Suprapubic skin (tissue), 4 donors: ENCODE results near the gene ETFA. TPM values are rescaled to one million over a fixed set of nuclear protein-coding genes. Genes with fewer than 3 reads are reported as not detected.

ENCODE experiments used
- DNase-seq, 2 donors: peaks; one replicate each; pipeline ENCODE4 v3.0.0-alpha.2; 2019; ENCODE audit warnings: low spot score in 2 of 2
- H3K27ac ChIP-seq: fragments of 200-600 bp; sonication (generic); one replicate; pipeline ENCODE4 v1.5.1; 2019
- H3K27me3 ChIP-seq: fragments of 200-600 bp; sonication (generic); one replicate; pipeline ENCODE4 v1.5.1; 2019
- H3K36me3 ChIP-seq: fragments of 200-600 bp; sonication (generic); one replicate; pipeline ENCODE4 v1.5.1; 2019
- H3K4me1 ChIP-seq: fragments of 200-600 bp; sonication (generic); one replicate; pipeline ENCODE4 v1.5.1; 2019
- H3K4me3 ChIP-seq: fragments of 200-600 bp; sonication (generic); one replicate; pipeline ENCODE4 v1.5.1; 2019; ENCODE audit warnings: mild to moderate bottlenecking
- H3K9me3 ChIP-seq: fragments of 200-600 bp; sonication (generic); one replicate; pipeline ENCODE4 v1.5.1; 2019
- CTCF ChIP-seq, 2 donors: fragments of 200-600 bp in 1 of 2; fragments of 450-650 bp in 1 of 2; sonication (generic) in 1 of 2; IDR thresholded peaks; one replicate each; pipeline ENCODE4 v1.5.1; 2016 to 2019; ENCODE audit warnings: antibody characterized with exemption in 2 of 2, mild to moderate bottlenecking in 1 of 2, moderate library complexity in 1 of 2
- EP300 ChIP-seq: sonication (generic); formaldehyde crosslinking; IDR thresholded peaks from one replicate; pipeline ENCODE4 v1.6.1; 2017; ENCODE audit warnings: antibody characterized with exemption
- POLR2A ChIP-seq, 2 donors: fragments of 450-650 bp; IDR thresholded peaks; one replicate each; pipeline ENCODE4 v1.6.1; 2017; ENCODE audit warnings: antibody characterized with exemption in 2 of 2, mild to moderate bottlenecking in 2 of 2, moderate library complexity in 2 of 2
- POLR2AphosphoS5 ChIP-seq, 3 donors: sonication (generic); formaldehyde crosslinking; IDR thresholded peaks; one replicate each; pipeline ENCODE4 v1.6.1; 2017; ENCODE audit warnings: antibody characterized with exemption in 3 of 3
- WGBS: methylation state at CpG from one replicate; pipeline ENCODE4 v1.1.5; 2018; 5-methylcytosine and 5-hydroxymethylcytosine counted together
- total RNA-seq, 4 donors: library from RNA; depleted of rRNA; stranded (reverse); fragments of >200 nt; gene quantifications; one replicate each; pipeline ENCODE4 v1.1.0, GENCODE V29; 2016

ETFA gene
- total RNA-seq, 4 donors from 2014 or later: 63.6 to 90.1 (median 85.1) TPM

GRCh38 chr15:76236350-76236749 lies 74.9 kb downstream of the ETFA start:
- Histone ChIP-seq H3K27me3 (no peaks in the 10 kb centered on the region), H3K27ac (no peak overlapping the region), H3K4me3 (no peak overlapping the region), H3K36me3 (no peaks in the 10 kb centered on the region), H3K9me3 (no peaks in the 10 kb centered on the region), H3K4me1 (peaks cover 13% of the 10 kb centered on the region)
- DNase-seq: no peak
- WGBS: 81% methylated on average over 2 of the region's 2 CpGs
- TF ChIP-seq CTCF (IDR thresholded peaks at IDR 0.05): no peak
- no peak for TF ChIP-seq EP300
- TF ChIP-seq POLR2A (IDR thresholded peaks at IDR 0.05): no peak
- TF ChIP-seq POLR2AphosphoS5 (IDR thresholded peaks at IDR 0.05): no peak

- Histone ChIP-seq H3K36me3 (peaks cover 8% of the 10 kb centered on the region), H3K9me3 (no peaks in the 10 kb centered on the region), H3K4me1 (peaks cover 13% of the 10 kb centered on the region), H3K4me3 (no peak overlapping the region), H3K27ac (no peak overlapping the region), H3K27me3 (no peaks in the 10 kb centered on the region)
- DNase-seq: no peak
- 75% methylated on average over 3 of the region's 3 CpGs for WGBS
- TF ChIP-seq EP300 (no peak), POLR2A (IDR thresholded peaks at IDR 0.05) (no peak), CTCF (IDR thresholded peaks at IDR 0.05) (no peak), POLR2AphosphoS5 (IDR thresholded peaks at IDR 0.05) (no peak)
These were observed 76.0 kb downstream of the ETFA start for GRCh38 chr15:76235186-76235826.

- WGBS: 41% methylated on average over 4 of the region's 4 CpGs
- TF ChIP-seq POLR2AphosphoS5 (IDR thresholded peaks at IDR 0.05): no peak
- Histone ChIP-seq H3K27ac (no peak overlapping the region), H3K4me1 (peaks cover 13% of the 10 kb centered on the region), H3K9me3 (no peaks in the 10 kb centered on the region), H3K36me3 (peaks cover 8% of the 10 kb centered on the region), H3K4me3 (no peak overlapping the region), H3K27me3 (no peaks in the 10 kb centered on the region)
- DNase-seq: no peak
These were observed 76.9 kb downstream of the ETFA start for GRCh38 chr15:76234337-76234889.

GRCh38 chr15:76233921-76234320 lies 77.3 kb downstream of the ETFA start:
- H3K36me3 ChIP-seq: peaks cover 12% of the 10 kb centered on the region
- no peak for DNase-seq
- TF ChIP-seq POLR2AphosphoS5 (IDR thresholded peaks at IDR 0.05) (no peak), POLR2A (IDR thresholded peaks at IDR 0.05) (no peak), EP300 (no peak), CTCF (IDR thresholded peaks at IDR 0.05) (no peak)
- no peaks in the 10 kb centered on the region for H3K9me3 ChIP-seq
- no peak overlapping the region for H3K4me3 ChIP-seq
- H3K27me3 ChIP-seq: no peaks in the 10 kb centered on the region
- 42% methylated on average over 1 of the region's 1 CpG for WGBS
- H3K27ac ChIP-seq: no peak overlapping the region
- peaks cover 13% of the 10 kb centered on the region for H3K4me1 ChIP-seq

- peaks cover 29% of the 10 kb centered on the region for H3K36me3 ChIP-seq
- WGBS: 0% methylated on average over 1 of the region's 1 CpG
- H3K4me3 ChIP-seq: no peak overlapping the region
These were observed 82.0 kb downstream of the ETFA start for GRCh38 chr15:76229266-76229665.

More at GRCh38 chr15:76229266-76229665, 82.0 kb downstream of the ETFA start:
- no peaks in the 10 kb centered on the region for H3K27me3 ChIP-seq
- TF ChIP-seq POLR2A (IDR thresholded peaks at IDR 0.05) (no peak), POLR2AphosphoS5 (IDR thresholded peaks at IDR 0.05) (no peak), EP300 (no peak), CTCF (IDR thresholded peaks at IDR 0.05) (no peak)
- H3K9me3 ChIP-seq: no peaks in the 10 kb centered on the region
- no peak for DNase-seq
- peaks cover 4% of the 10 kb centered on the region for H3K4me1 ChIP-seq
- H3K27ac ChIP-seq: no peak overlapping the region
